ENCODE data around the gene TENM4.

The TENM4 gene

DNA sequence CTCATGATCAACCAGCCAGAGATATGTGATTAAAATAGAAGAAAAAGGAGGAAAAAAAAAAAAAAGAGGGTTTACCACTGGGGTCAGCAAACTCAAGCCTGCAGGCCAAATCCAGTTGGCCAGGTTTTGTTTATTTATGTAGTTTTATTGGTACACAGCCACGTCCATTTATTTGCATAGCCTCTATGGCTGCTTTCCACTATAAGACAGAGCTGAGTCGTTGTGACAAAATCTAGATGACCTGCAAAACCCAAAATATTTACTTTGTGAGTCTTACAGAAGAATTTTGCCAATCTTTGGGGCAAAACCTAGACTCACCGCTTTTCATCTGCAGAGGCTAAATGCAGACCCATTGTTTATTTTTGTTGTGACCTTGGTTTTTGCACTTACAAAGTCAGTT is 87.1 kb downstream of the TENM4 start:
- in situ Hi-C loops (cut with MboI; ENCODE audit: low sequenced_read_pairs), result no loop called here

DNA sequence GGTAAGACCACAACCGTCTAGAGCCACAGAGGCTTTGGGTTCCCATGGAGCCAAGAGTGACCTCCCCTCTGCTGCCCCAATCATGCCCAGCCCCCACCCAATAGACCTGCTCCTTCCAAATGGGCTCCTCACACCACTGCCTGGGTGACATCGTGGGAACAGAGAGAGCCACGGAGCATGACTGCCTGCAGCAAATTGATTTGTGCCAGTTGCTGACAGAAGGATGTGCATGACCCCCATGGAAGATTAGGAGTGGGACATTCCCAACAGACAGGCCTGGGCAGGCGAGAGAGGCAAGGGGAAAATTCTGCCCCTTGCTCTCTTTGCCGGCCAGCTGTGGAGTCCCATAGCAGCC is 88.5 kb downstream of the TENM4 start:
- in situ Hi-C loops (cut with MboI; ENCODE audit: low sequenced_read_pairs), result no loop called here

DNA sequence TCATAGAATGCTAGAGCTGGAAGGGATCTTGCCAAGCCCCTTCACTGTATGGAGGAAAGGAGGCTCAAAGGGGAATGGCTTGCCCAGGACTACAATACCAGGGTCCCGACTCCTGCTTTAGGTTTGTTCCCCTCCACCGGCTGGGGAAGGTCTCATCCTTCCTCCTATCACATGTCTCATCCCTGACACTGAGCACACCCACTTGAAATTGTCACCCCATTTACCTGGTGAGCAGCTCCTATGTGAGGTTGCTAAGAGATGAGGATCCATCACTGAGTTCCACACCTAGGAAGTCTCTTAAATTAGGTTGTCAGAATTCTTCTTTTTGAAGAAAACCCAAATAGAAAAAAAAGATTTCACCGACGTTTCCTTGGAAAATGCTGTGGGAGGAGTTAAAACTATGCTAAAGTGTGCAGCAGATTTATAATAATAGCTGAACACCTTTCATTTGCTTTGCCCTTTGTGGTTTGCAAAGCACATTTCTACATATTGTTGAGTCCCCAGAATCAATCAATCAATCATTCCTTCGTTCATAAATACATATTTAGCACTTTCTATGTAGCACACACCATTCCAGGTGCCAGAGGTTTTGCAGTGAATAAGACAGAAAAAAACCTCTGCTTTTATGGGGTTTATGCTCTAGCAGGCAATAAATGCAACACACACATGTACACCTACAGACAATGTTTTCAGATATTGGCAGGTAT is 91.7 kb downstream of the TENM4 start:
- in situ Hi-C loops (cut with MboI; ENCODE audit: low sequenced_read_pairs), result no loop called here

DNA sequence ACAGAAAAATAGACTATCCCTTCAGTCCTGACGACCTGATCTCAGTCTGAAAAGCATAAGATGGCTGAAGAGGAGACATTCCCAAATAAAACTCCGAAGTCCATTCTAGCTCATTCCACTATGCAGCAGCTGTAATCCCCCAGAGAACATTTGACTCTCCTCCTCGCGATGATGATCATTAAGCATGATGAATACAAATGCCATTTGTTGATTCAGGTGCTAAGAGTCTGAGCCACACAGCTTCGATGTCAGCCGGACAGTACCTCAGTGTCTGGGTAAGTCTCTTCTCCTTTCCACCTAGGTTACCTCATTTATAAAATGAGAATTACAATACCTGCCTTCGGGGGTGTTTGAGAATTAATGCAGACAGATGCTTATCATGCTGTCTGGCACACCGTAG is 94.8 kb downstream of the TENM4 start:
- in situ Hi-C loops (cut with MboI; ENCODE audit: low sequenced_read_pairs), result no loop called here

DNA sequence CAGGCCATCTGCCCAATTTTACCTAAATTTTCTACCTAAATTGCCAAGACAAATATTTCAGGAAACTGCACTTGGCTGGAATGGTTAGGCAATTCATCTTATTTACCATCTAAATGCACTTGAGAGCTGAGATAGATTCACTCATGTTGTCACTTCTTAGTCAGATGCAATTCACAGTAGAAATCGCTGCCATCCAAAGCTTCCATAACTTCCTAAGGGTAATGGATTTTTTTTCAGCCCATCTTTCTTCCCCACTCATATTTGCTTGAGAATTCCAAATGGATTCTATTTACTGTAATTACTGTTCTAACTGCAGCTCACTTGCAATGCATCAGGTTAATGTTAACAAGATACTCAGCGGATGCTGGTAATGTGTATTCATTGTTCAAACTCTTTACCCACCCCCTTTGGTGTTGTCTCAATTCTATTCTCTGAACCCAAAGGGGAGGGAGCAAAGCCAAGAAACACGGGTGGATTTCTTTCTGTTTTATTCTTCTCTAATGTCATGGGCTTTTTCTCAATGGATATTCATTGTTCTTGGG is 96.0 kb downstream of the TENM4 start:
- in situ Hi-C loops (cut with MboI; ENCODE audit: low sequenced_read_pairs), result no loop called here

DNA sequence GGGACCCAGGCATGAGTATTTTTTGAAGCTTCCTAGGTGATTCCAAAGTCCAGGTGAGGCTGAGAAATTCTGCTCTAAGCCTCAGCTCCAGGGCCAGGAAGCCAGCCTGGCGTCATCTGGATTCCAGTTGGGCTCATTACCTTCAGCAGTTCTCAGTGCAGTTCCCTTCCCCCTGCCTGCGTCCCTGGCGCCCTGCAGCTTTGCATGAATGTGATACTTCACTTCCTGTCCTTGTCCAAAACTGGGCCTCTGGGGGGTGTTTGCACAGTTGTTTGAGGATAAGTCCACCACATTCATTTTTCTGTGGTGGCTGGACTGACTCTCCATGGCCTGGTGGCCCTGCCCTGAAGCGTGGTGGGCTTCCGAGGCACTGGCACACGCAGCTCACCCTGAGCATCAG is 98.1 kb downstream of the TENM4 start:
- in situ Hi-C loops (cut with MboI; ENCODE audit: low sequenced_read_pairs), result no loop called here

DNA sequence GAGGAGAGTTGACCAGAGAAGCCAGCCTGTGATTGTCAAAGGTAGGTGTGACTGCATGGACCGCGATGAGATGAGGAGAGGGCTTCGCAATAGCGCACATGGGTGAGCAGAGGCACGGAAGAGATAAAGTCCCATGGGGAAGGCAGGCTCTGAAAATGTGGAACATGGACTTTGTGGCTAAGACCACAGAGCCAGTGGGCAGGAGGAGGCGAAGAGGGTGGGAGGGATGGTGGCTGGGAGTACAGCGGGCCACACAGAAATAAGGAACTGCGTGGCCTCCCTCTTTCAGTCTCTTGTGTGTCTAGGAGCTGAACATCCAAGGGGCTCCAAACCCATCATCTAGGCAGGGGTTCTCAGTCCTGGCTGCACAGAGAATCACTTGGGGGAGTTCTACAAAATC is 98.6 kb downstream of the TENM4 start:
- in situ Hi-C loops (cut with MboI; ENCODE audit: low sequenced_read_pairs), result no loop called here

DNA sequence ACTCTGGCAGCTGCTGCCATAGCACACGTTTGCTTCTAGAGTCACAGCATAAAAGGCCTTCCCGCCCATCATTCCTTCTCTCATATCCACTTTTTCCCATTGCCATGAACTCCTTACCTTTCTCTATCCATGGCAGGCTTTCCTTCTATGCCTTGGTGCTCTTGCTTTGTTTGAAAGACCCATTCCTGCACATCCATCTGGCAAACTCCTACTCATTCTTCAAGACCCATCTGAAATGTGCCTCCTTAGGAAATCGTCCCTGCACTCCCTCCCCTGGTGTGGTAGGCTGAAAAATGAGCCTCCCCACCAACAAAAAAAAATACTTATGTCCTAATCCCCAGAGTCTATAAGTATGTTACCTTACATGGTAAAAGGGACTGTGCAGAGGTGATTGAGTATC is 100.3 kb downstream of the TENM4 start:
- in situ Hi-C loops (cut with MboI; ENCODE audit: low sequenced_read_pairs), result no loop called here

DNA sequence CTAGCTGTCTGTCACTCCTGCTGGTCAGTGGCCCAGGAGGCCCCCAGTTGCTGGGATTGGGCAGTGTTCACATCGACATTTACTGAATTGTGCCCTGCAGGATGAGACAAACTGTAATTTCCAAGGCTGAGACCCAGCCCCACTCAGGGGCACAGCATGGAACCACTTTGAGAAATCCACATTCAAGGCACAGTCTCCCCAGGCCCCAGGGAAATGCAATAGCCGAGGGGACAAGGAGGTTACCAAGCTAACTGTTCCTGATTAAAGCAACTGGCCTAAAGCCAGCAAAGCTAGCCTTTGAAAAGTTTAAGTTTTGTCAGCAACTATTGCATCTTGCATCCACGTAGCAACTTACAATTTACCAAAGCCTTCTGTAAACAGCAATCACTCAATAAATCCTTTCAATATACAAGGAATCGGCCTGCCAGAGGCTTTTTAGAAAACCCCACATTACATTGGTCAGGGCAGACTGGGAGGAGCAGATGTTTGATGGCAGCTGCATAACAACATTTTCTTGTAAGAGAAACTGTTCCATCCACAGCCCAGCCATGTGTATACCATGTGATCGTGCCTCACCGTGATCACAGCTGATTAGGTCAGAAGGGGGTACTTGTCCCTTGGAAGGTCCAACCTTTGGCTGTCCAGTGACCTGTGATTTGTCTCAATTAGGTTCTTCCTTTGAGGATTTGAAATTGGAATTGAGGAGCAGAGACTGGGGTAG is 103.9 kb downstream of the TENM4 start:
- in situ Hi-C loops (cut with MboI; ENCODE audit: low sequenced_read_pairs), result no loop called here

DNA sequence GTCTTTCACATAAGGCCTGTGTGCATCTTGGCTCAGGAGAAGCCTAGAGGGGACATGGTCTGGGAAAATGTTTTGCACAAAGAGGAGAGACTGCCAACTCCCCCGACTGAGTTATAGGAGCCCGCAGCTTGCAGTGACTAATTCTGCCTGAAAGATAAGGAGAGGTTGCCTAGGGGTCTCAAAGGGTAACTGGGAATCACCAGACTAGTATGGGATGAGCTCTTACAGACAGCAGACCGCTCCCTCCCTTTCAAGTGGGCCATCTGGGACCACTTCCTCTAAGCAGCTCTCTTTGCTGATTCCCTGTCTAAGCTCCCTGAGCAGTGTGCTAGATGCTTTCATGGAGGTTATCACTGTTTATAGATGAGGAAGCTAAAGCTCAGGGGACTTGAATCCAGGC is 105.1 kb downstream of the TENM4 start:
- in situ Hi-C loops (cut with MboI; ENCODE audit: low sequenced_read_pairs), result no loop called here

DNA sequence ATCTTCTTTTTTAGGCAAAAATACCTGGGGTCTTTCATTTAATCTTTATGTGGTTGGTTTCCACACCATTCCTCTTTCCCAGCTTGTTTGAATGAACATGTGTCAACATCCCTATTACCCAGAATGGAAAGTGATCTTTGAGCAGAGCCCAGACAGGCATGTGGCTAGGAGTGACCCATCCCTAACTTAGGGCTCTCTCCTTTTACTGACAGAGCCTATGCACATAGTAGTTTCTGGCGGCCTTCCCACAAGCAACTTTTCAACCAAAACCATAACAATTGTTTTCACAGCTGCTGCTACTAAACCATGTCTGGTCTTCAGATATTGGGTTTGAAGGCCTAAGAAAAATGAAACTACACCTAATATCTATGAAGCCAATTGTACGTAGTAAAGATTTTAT is 107.5 kb downstream of the TENM4 start:
- in situ Hi-C loops (cut with MboI; ENCODE audit: low sequenced_read_pairs), result no loop called here

DNA sequence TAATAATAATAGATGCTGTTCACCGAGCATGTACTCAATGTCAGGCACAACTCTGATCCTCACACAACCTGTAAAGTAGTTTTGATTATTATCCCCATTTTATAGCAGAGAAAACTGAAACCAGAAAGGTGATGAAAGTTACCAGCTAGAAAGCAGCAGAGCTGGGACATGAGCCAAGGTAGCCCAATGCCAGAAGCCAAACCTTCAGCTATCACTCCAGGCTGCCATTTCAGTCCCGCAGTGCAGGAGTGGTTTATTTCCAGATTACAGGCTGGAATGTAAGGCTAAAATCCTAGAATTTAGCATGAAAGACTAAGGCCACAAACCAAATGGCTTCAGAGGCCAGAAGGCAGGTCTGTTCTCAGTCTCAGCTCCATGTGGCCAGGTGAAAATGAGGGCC is 108.8 kb downstream of the TENM4 start:
- in situ Hi-C loops (cut with MboI; ENCODE audit: low sequenced_read_pairs), result no loop called here

DNA sequence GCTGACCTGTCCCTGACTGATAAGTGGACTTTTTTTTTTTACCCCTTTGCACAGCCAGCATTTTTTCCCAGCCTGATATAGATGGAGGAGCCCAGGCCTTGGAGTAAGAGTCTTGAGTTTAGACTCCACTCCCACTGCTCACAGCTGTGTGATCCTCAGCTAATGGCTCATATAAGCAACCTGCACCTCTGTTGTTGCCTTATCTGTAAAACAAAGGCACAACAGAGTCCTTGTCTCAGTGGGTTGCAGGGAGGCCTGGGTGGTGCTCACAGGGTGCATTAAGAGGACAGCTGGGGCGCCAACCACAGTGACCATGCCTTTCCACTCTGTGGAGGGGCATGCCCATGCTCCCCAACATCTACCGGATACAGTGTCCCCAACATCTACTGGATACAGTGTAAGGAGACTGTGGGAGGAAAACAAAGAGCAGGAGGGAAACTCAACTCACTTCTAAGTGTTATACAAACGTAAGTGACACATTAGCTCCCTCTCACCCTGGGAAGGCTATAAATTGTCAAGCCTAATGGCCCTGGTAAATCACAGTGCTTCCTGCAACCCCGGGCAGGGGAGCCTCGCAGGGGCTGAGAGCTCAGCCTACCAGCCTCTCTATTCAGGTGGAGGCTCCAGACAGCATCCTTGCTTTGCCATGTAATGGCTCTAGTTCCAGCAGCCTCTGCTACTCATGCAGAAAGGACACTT is 109.5 kb downstream of the TENM4 start:
- in situ Hi-C loops (cut with MboI; ENCODE audit: low sequenced_read_pairs), result no loop called here

DNA sequence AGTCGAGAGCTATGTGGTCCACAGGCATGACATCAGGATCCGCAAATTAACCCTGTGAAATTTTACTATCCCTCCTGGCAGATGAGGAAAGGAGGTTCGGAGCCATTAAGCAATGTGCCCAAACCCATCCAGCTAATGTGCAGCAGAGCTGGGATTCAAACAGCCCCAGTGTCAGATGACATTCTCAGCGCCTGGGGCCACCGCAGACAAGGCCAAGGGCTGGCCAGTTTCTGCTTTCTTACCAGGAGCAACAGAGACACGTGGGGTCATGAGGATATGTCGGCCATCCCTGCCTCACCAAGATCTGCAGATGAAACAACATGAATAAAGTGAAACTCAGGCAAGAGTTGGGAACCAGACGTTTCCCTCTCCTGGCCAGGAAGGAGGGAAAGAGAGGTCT is 110.2 kb downstream of the TENM4 start:
- in situ Hi-C loops (cut with MboI; ENCODE audit: low sequenced_read_pairs), result no loop called here

DNA sequence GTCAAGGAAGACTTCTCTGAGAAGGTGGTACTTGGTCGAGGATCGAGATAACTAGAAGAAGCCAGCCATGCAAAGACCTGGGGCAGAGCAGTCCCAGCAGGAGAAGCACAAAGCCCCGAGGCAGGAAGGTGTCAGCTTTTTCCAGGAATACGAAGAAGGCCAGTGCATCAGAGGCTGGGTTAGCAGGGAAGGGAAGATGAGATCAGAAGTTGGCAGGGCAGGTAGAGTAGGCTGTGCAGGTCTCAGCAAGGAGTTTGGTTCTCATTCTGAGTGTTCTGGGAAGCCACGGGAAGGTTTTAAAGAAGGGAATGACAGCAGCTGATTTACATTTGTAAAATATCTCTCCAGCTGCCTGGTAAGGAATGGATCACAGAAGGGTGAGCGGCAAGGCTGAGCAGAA is 111.3 kb downstream of the TENM4 start:
- in situ Hi-C loops (cut with MboI; ENCODE audit: low sequenced_read_pairs), result no loop called here

DNA sequence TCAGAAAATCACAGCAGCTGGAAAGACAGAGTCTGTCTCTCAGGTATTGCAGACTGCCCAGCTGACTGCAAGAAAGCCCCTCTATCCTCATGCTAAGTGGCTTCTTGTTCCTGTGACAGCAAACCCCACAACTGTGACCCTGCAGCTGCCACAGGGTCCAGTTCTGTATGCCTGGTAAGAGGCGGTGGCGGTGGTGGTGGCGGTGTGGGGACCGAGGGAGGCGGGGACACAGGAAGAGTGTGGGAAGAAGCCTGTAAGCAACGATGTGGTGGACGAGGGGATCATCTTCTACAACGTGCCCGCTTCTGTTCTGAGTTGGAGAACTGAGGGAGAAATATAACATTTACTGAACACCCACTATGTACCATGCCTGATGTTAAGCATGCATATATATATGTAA is 112.4 kb downstream of the TENM4 start:
- in situ Hi-C loops (cut with MboI; ENCODE audit: low sequenced_read_pairs), result no loop called here

DNA sequence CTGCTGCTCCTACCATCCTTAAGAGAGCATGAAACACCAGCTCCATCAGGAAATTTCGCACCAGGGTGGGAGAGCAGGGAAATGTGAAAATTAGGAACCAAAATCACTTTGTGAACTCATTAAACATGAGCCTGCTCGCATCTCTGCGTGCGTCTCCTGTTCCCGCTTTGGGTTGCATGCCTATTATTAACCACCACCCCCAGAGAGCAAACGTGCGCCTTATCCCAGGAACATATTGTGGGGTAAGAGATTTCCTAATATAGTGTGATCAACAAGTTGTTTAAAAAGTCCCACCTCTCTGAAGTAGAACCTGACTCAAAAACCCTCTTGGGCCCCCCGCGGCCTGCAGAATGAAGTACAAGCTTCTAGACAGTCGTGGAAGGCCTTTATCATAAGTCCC is 115.0 kb downstream of the TENM4 start:
- in situ Hi-C loops (cut with MboI; ENCODE audit: low sequenced_read_pairs), result no loop called here

DNA sequence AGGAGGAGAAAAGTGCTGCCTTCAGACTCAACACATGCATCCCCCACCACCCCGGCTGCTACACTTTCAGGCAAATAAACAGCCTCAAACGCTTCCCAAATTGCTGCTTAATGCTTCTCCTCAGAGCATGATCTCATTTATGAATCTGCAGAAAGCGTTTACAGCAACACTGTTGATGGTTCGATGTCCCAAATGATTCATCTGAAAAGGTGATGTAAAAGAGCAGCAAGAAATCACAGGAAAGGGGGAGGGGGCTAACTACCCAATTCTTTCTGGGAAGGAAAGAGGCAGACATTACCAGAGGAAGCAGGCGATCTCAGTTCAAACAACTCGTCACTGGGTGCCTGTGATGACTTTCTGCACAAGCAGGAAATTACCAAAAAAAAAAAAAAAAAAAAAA is 119.6 kb downstream of the TENM4 start:
- in situ Hi-C loops (cut with MboI; ENCODE audit: low sequenced_read_pairs), result no loop called here

DNA sequence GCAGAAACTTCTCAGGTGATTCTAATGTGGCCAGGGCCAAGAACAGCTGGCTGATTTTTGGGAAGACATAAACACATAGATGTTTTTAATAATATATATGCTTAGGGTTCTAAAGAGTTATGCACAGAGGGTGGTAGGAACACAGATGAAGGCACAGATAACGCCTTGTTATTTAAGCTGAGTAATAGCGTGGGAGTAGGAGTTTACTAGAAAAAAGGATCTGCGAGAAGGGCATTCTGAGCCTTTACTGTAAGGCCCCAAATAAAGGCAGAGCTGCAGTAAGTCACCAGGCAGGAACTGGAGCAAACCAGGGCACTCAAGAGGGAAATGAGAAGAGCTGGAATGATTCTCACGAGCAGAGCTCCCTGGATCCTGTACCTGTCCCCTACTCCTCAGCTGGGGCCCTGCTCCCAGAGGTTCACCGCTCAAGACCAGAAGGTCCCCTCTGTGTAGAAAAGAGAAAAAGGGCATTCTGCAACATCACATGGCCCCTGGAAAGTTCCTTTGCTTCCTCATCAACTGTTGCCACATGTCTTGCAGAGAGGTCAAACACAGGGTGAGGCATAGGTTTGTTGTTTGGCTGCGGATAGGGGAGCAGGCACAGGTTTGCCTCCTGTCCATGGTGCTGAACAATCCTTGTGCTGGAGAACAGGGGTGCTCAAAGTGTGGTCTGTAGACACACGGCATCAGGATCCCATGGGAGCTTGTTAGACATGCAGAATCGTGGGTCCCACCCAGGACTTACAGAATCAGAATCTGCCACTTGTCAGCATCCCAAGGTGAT is 125.7 kb downstream of the TENM4 start:
- in situ Hi-C loops (cut with MboI; ENCODE audit: low sequenced_read_pairs), result no loop called here

DNA sequence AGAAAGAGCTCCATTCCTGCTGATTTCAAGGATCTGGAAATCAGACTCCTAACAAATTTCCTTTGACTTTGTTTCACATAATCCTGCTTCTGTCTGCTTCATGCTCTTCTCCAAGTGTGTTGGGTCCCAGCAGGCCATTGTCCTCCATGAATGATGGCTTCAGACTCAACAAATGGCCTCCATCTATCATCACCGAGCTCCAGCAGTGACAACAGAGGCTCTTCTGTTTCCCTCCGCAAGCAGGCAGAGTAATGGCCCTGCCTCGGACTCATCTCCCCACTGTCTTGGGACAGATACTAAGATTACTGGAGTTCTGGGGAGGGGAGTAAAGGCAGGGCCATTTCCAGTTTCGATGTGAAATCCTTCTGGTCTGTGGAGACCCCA is 127.3 kb downstream of the TENM4 start:
- in situ Hi-C loops (cut with MboI; ENCODE audit: low sequenced_read_pairs), result no loop called here
